ENCODE results near the gene GPR157. TPM values are rescaled to one million over a fixed set of nuclear protein-coding genes. Genes with fewer than 3 reads are reported as not detected.

Gene GPR157
- total RNA-seq, 6 donors from 2014 or later = 12.0 to 26.5 (median 16.7) TPM

DNA sequence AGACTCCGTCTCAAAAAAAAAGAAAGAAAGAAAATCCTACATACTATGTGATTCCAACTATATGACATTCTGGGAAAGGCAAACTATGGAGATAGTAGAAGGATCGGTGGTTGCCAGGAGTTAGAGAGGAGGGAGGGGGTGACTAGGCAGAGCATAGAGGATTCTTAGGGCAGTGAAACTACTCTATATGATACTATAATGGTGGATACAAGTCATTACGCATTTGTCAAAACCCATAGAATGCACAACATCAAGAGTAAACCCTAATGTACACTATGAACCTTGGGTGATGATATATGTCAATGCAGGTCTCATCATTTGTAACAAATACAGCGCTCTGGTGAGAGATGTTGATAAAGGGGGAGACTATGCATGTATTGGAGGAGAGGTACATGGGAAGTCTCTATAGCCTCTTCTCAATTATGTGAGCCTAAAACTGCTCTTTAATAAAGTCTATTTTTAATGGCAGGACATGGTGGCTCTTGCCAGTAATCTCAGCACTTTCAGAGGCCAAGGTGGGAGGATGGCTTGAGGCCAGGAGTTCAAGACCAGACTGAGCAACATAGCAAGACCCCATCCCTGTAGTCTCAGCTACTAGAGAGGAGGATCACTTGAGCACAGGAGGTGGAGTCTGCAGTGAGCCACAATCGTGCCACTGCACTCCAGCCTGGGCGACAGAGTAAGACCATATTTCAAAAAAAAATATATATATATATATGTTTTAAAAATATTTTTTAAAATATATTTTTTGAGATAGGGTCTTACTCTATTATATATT lies 76.4 kb downstream of the GPR157 start:
- no peak for TF ChIP-seq POLR2AphosphoS5 (IDR thresholded peaks at IDR 0.05)
- TF ChIP-seq POLR2A (IDR thresholded peaks at IDR 0.05) = no peak
- TF ChIP-seq, protein P1, sequence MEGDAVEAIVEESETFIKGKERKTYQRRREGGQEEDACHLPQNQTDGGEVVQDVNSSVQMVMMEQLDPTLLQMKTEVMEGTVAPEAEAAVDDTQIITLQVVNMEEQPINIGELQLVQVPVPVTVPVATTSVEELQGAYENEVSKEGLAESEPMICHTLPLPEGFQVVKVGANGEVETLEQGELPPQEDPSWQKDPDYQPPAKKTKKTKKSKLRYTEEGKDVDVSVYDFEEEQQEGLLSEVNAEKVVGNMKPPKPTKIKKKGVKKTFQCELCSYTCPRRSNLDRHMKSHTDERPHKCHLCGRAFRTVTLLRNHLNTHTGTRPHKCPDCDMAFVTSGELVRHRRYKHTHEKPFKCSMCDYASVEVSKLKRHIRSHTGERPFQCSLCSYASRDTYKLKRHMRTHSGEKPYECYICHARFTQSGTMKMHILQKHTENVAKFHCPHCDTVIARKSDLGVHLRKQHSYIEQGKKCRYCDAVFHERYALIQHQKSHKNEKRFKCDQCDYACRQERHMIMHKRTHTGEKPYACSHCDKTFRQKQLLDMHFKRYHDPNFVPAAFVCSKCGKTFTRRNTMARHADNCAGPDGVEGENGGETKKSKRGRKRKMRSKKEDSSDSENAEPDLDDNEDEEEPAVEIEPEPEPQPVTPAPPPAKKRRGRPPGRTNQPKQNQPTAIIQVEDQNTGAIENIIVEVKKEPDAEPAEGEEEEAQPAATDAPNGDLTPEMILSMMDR (IDR thresholded peaks at IDR 0.05) = no peak
- TF ChIP-seq EP300 (IDR thresholded peaks at IDR 0.05) = no peak
- 89 to 91% methylated on average over 6 of the region's 6 CpGs for WGBS, 2 donors
- DNase-seq = no peak

GRCh38 chr1:9051379-9051778 lies 77.5 kb downstream of the GPR157 start:
- no peaks in the 10 kb centered on the region for H3K27me3 ChIP-seq
- H3K9me3 ChIP-seq = no peaks in the 10 kb centered on the region
- 53 to 59% methylated on average over 1 of the region's 1 CpG for WGBS, 2 donors
- no peaks in the 10 kb centered on the region for H3K4me1 ChIP-seq
- DNase-seq = no peak
- H3K4me3 ChIP-seq = no peak overlapping the region
- no peaks in the 10 kb centered on the region for H3K36me3 ChIP-seq
- ATAC-seq (ENCODE audit: low FRiP score in 2 of 2) = no peak
- no peak overlapping the region for H3K27ac ChIP-seq
- TF ChIP-seq, protein P1 (IDR thresholded peaks at IDR 0.05) = no peak
- TF ChIP-seq POLR2AphosphoS5 (IDR thresholded peaks at IDR 0.05) (no peak), EP300 (IDR thresholded peaks at IDR 0.05) (no peak), POLR2A (IDR thresholded peaks at IDR 0.05) (no peak)

More for the DNA sequence above, 76.4 kb downstream of the GPR157 start:
- Histone ChIP-seq H3K27ac (no peak overlapping the region), H3K9me3 (no peaks in the 10 kb centered on the region), H3K4me3 (no peak overlapping the region), H3K27me3 (no peaks in the 10 kb centered on the region), H3K36me3 (no peaks in the 10 kb centered on the region), H3K4me1 (no peaks in the 10 kb centered on the region)
- no peak for ATAC-seq (ENCODE audit: low FRiP score in 2 of 2)

DNA sequence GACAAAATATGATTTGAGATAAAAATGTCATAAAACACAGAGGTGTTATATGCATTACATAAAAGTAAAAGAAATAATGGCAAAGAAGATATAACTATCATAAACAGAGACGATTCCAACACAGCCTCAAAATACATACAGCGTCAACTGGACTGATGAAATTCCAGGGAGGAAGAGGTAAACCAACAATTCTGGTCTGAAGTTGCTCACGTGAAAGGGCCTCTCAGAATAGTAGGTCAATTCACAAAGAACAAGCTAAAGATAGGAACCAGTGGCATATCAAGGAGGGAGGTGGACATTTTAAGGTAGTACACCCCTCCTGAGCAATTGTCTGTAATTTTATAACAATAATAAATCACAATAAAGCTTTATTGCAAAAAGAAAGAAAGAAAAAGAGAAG lies 78.1 kb downstream of the GPR157 start:
- DNase-seq (no peak), ATAC-seq (ENCODE audit: low FRiP score in 2 of 2) (no peak)
- 47 to 52% methylated on average over 3 of the region's 3 CpGs for WGBS, 2 donors
- Histone ChIP-seq H3K27ac (no peak overlapping the region), H3K4me1 (no peaks in the 10 kb centered on the region), H3K9me3 (no peaks in the 10 kb centered on the region), H3K27me3 (no peaks in the 10 kb centered on the region), H3K4me3 (no peak overlapping the region), H3K36me3 (no peaks in the 10 kb centered on the region)
- no peak for TF ChIP-seq POLR2A (IDR thresholded peaks at IDR 0.05)
- TF ChIP-seq, protein P1 (IDR thresholded peaks at IDR 0.05) = no peak
- no peak for TF ChIP-seq POLR2AphosphoS5 (IDR thresholded peaks at IDR 0.05)
- TF ChIP-seq EP300 (IDR thresholded peaks at IDR 0.05) = no peak

Small RNAs within 50 kb of the gene (small RNA-seq; reads per million reads assigned to genes)
- gene RF00424 = 0 reads per million in 4 donors

Other genes starting within 250 kb of the GPR157 start
- not detected for gene CA6, start 183.2 kb downstream of the GPR157 start, total RNA-seq
- not detected for gene SLC2A7, start 102.7 kb downstream of the GPR157 start, total RNA-seq
- 10 to 100 TPM in 1 of 6 donors, 1 to 10 TPM in 2, under 1 TPM in 3; 0.30 to 11.5 (median 1.2) TPM for gene SLC2A5, start 59.5 kb downstream of the GPR157 start, total RNA-seq
- 10 to 100 TPM; 36.7 to 57.0 (median 44.5) TPM for gene H6PD, start 105.7 kb upstream of the GPR157 start, total RNA-seq
- gene SPSB1, start 163.8 kb upstream of the GPR157 start, total RNA-seq = 10 to 100 TPM; 21.0 to 49.1 (median 30.3) TPM

All from upper lobe of left lung (tissue), 6 donors.